Lower leg skin (tissue), 3 donors: ENCODE data around the gene CCDC27.

Experiments
- POLR2A ChIP-seq, 2 donors: fragments of 450-650 bp; IDR thresholded peaks; one replicate each; pipeline ENCODE4 v1.6.1; 2016 to 2017; ENCODE audit warnings: antibody characterized with exemption in 2 of 2, mild to moderate bottlenecking in 1 of 2, moderate library complexity in 1 of 2
- TF ChIP-seq, protein P1 (sequence below), 3 donors: fragments of 450-650 bp; IDR thresholded peaks; one replicate each; pipeline ENCODE4 v1.5.1; 2016; ENCODE audit warnings: antibody characterized with exemption in 3 of 3, mild to moderate bottlenecking in 3 of 3, moderate library complexity in 2 of 3

DNA sequence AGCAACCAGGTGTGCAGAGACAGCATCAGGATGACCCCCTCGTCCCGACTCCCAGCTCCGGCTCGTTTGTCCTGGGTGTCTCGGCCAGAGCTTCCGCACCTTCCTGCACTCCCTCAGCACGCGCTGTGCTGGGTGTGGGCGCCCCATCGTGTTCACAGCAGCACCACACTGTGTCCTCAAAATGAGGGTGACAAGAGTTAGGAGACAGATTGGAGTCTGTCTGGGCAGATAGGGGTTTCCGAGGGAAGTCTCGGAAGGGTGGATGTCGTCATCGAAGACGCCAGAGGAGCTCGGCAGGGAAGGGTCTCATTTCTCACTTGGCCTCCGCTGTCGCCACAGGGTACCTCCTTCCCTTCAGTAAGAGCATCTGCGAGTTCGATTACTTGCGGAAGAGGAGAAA lies 4.1 kb downstream of the CCDC27 start:
- TF ChIP-seq, protein P1, sequence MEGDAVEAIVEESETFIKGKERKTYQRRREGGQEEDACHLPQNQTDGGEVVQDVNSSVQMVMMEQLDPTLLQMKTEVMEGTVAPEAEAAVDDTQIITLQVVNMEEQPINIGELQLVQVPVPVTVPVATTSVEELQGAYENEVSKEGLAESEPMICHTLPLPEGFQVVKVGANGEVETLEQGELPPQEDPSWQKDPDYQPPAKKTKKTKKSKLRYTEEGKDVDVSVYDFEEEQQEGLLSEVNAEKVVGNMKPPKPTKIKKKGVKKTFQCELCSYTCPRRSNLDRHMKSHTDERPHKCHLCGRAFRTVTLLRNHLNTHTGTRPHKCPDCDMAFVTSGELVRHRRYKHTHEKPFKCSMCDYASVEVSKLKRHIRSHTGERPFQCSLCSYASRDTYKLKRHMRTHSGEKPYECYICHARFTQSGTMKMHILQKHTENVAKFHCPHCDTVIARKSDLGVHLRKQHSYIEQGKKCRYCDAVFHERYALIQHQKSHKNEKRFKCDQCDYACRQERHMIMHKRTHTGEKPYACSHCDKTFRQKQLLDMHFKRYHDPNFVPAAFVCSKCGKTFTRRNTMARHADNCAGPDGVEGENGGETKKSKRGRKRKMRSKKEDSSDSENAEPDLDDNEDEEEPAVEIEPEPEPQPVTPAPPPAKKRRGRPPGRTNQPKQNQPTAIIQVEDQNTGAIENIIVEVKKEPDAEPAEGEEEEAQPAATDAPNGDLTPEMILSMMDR (IDR thresholded peaks at IDR 0.05) = no peak
- no peak for TF ChIP-seq POLR2A (IDR thresholded peaks at IDR 0.05)
